H1 (cell line): Measurements from ENCODE around the gene NFE2L2. TPM values are rescaled to one million over a fixed set of nuclear protein-coding genes. Genes with fewer than 3 reads are reported as not detected.

Experiments
- CHD1 ChIP-seq: IDR thresholded peaks from 2 replicates; pipeline ENCODE4 v1.6.1; 2012; ENCODE audit warnings: low read depth, low read length, improper control_type of control experiment
- NANOG ChIP-seq: IDR thresholded peaks from 2 replicates; pipeline ENCODE4 v1.6.1; 2011; ENCODE audit warnings: low read length, low read depth, mild to moderate bottlenecking, inconsistent platforms; ENCODE audit not compliant: insufficient read depth, poor library complexity, severe bottlenecking
- SIN3A ChIP-seq, 2 experiments: IDR thresholded peaks in 1 of 2; conservative IDR thresholded peaks in 1 of 2; 2 replicates each; pipeline ENCODE4 v1.6.1; 2011 to 2012; ENCODE audit warnings: low read length in 2 of 2, improper control_type of control experiment in 1 of 2, low read depth in 1 of 2, mild to moderate bottlenecking in 1 of 2
- SP1 ChIP-seq: IDR thresholded peaks from 2 replicates; pipeline ENCODE4 v1.6.1; 2011; ENCODE audit warnings: low read depth, low read length
- polyA plus RNA-seq, 7 experiments: library from polyadenylated mRNA; depleted of rRNA in 3 of 7; stranded (reverse) in 5 of 7; unstranded in 2 of 7; fragments of >200 nt in 5 of 7; fragments of 200-250 nt in 2 of 7; gene quantifications; 1 replicate in 5 of 7; 2 replicates in 1 of 7; 4 replicates in 1 of 7; pipeline versions ENCODE4 v1.2.1 to v1.2.3, GENCODE V29; 2011 to 2013; ENCODE audit warnings: missing spikeins in 2 of 7, mixed read lengths in 2 of 7
- total RNA-seq: library from RNA; stranded (reverse); fragmentation: NEBNext Ultra II Directional; extraction: Animal tissue kit (Norgen Biotek cat#: 25700); gene quantifications from 2 replicates; pipeline ENCODE4 v1.2.1, GENCODE V29; 2021
- TF ChIP-seq, protein P1 (sequence below): fragments of 300-600 bp; sonication (generic); IDR thresholded peaks from 2 replicates; pipeline ENCODE4 v1.7.1; 2012; ENCODE audit warnings: low read length, moderate library complexity, mild to moderate bottlenecking, inconsistent platforms; ENCODE audit not compliant: insufficient replicate concordance

The NFE2L2 gene
- total and polyA plus RNA-seq, 2 of the 8 experiments (the other 6 are each of a cell fraction or from before 2014, with no cell fraction given), result 33.2 to 34.5 TPM

DNA sequence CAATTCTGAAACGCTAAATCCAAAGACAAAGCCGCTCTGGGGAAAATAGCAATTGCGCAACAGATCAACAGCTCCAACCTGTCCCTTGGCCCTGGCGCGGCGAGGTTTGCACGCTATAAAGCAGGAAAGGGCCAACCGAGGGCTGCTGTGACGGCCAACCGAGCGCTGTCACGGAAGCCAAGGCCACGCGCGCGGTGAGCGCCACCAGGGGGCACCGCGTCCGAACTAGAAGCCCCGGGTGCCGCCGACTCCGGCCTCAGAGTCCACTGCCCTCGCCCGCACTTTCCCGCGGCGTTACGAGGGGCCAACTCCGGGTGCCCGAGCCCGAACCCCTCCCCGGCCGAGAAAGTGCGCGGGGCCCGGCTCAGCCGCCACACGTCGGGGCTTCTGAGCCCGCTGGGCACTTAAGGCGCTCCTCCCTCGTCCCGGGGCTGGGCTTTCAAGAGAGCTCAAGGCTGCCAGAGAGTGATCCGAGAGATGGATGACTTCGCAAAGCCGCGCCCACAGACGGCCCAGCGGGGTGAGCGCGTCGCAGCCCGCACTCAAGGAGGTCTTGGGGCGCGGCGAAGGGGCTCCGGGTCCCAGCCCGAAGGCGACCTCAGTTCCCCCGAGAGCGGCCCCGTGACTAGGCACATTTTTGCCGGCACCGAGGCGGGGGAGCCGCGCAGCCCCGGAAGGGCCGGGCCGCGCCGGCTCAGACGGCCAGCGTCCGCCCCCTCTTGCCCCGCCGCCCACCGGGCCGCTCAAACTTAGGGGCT, 897 bp downstream of the NFE2L2 start (continued):
- TF ChIP-seq, protein P1, sequence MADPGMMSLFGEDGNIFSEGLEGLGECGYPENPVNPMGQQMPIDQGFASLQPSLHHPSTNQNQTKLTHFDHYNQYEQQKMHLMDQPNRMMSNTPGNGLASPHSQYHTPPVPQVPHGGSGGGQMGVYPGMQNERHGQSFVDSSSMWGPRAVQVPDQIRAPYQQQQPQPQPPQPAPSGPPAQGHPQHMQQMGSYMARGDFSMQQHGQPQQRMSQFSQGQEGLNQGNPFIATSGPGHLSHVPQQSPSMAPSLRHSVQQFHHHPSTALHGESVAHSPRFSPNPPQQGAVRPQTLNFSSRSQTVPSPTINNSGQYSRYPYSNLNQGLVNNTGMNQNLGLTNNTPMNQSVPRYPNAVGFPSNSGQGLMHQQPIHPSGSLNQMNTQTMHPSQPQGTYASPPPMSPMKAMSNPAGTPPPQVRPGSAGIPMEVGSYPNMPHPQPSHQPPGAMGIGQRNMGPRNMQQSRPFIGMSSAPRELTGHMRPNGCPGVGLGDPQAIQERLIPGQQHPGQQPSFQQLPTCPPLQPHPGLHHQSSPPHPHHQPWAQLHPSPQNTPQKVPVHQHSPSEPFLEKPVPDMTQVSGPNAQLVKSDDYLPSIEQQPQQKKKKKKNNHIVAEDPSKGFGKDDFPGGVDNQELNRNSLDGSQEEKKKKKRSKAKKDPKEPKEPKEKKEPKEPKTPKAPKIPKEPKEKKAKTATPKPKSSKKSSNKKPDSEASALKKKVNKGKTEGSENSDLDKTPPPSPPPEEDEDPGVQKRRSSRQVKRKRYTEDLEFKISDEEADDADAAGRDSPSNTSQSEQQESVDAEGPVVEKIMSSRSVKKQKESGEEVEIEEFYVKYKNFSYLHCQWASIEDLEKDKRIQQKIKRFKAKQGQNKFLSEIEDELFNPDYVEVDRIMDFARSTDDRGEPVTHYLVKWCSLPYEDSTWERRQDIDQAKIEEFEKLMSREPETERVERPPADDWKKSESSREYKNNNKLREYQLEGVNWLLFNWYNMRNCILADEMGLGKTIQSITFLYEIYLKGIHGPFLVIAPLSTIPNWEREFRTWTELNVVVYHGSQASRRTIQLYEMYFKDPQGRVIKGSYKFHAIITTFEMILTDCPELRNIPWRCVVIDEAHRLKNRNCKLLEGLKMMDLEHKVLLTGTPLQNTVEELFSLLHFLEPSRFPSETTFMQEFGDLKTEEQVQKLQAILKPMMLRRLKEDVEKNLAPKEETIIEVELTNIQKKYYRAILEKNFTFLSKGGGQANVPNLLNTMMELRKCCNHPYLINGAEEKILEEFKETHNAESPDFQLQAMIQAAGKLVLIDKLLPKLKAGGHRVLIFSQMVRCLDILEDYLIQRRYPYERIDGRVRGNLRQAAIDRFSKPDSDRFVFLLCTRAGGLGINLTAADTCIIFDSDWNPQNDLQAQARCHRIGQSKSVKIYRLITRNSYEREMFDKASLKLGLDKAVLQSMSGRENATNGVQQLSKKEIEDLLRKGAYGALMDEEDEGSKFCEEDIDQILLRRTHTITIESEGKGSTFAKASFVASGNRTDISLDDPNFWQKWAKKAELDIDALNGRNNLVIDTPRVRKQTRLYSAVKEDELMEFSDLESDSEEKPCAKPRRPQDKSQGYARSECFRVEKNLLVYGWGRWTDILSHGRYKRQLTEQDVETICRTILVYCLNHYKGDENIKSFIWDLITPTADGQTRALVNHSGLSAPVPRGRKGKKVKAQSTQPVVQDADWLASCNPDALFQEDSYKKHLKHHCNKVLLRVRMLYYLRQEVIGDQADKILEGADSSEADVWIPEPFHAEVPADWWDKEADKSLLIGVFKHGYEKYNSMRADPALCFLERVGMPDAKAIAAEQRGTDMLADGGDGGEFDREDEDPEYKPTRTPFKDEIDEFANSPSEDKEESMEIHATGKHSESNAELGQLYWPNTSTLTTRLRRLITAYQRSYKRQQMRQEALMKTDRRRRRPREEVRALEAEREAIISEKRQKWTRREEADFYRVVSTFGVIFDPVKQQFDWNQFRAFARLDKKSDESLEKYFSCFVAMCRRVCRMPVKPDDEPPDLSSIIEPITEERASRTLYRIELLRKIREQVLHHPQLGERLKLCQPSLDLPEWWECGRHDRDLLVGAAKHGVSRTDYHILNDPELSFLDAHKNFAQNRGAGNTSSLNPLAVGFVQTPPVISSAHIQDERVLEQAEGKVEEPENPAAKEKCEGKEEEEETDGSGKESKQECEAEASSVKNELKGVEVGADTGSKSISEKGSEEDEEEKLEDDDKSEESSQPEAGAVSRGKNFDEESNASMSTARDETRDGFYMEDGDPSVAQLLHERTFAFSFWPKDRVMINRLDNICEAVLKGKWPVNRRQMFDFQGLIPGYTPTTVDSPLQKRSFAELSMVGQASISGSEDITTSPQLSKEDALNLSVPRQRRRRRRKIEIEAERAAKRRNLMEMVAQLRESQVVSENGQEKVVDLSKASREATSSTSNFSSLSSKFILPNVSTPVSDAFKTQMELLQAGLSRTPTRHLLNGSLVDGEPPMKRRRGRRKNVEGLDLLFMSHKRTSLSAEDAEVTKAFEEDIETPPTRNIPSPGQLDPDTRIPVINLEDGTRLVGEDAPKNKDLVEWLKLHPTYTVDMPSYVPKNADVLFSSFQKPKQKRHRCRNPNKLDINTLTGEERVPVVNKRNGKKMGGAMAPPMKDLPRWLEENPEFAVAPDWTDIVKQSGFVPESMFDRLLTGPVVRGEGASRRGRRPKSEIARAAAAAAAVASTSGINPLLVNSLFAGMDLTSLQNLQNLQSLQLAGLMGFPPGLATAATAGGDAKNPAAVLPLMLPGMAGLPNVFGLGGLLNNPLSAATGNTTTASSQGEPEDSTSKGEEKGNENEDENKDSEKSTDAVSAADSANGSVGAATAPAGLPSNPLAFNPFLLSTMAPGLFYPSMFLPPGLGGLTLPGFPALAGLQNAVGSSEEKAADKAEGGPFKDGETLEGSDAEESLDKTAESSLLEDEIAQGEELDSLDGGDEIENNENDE, result no peak
- TF ChIP-seq CHD1 (0 out of 2 replicates have a peak, but pooled peaks have one; percentile 22), NANOG (peak; percentile 14), SIN3A (conservative IDR thresholded peaks at IDR 0.05 in 1 of 2, IDR thresholded peaks at IDR 0.05 in 1 of 2; ENCODE audit: low read depth in 1 of 2, low read length in 2 of 2) (peak in 1 of 2 experiments; percentile 94; a peak in 2 of 4 replicates), SP1 (0 out of 2 replicates have a peak, but pooled peaks have one; percentile 32)
